HS-27A (cell line): ENCODE results near the gene ACTR6.
"Not testable (repeated sequence)": the region's sequence is repeated elsewhere in the genome, so short reads cannot be mapped to it uniquely, and the experiment has no call there.

ENCODE experiments used
- DNase-seq: peaks from one replicate; pipeline ENCODE4 v3.0.0-alpha.2; 2012; ENCODE audit warnings: low read depth, missing footprints

ACTR6 gene

DNA sequence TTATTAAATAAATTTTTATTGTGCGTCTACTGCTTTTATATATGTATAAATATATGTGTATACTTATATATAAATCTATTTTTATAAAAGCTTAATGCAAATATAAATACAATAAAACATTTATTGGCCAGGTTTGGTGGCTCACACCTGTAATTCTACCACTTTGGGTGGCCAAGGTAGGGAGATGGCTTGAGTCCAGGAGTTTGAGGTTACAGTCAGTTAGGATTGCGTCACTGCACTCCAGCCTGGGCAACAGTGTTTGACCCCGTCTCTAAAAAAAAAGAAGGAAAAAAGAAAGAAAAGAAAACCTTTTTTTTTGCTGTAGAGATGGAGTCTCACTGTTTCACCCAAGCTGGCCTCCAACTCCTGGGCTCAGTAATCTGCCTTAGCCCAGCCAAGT is 20.9 kb downstream of the ACTR6 start:
- no peak for DNase-seq

DNA sequence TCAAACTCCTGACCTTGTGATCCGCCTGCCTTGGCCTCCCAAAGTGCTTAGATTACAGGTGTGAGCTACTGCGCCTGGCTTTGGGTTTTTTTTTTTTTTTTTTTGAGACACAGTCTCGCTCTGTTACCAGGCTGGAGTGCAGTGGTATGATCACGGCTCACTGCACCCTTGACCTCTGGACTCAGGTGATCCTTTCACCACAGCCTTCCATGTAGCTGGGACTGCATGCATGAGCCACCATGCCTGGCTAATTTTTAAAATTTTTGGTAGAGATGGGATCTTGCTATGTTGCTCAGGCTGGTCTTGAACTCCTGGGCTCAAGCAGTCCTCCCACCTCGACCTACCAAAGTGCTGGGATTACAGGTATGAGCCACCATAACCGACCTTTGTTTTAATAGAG is 21.6 kb downstream of the ACTR6 start:
- not testable (repeated sequence) for DNase-seq

DNA sequence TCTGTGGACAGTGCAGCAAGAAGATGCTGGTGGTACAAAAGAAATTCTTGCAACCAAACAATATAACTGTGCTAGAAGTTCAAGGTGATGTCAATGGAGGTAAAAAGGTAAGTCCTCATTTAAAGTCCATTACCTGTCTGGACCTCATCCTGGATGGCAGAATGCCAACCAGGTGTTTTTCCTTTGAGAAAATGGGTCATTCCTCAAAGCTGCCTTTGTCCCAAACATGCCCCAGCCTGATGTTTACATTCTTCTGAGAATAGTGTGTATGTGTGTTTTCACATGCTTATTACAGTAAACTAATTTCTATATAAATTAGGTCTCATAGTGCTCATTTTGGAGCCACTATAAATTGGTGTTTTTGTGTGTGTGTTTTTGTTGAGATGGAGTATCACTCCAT is 24.9 kb downstream of the ACTR6 start:
- no peak for DNase-seq

DNA sequence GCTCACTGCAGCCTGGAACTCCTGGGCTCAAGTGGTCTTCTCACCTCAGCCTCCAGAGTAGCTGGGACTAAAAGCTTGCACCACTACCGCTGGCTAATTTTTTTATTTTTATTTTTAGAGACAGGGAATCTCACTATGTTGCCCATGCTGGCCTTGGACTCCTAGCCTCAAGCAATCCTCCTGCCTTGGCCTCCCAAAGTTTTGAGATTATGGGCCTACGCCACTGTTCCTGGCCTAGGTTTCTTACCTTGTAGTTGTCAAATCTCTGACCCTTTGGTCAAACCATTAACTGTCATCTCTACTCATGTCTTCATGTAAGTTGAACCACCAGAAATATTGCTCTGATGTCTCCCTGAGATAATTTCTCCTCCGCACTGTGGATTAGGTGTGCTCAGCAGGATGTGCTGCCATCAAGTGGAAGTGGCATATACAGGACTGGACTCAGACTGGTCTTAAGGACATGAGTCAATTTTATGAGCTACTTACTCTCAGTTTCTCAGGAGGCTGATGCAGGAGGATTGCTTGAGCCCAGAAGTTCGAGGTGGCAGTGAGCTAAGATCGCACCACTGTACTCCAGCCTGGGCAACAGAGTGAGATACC is 28.5 kb downstream of the ACTR6 start:
- DNase-seq = no peak

DNA sequence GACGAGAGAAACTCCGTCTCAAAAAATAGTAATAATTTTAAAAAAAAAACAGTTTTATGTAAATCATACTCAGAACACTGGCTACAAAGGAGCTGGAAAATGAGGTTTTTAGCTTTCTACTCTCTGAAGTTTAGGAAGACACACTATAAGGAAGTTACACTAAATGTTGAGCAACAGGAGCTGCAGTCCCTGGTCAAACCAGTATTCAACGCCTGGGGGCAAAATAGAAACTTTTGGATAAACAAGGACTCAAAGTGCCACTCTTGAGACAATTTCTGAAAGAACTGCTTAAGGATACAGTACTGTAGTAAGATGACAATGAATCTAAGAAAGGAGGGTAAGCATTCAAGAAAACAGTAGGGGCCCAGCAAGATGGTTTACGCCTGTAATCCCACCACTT is 29.3 kb downstream of the ACTR6 start:
- DNase-seq = no peak

DNA sequence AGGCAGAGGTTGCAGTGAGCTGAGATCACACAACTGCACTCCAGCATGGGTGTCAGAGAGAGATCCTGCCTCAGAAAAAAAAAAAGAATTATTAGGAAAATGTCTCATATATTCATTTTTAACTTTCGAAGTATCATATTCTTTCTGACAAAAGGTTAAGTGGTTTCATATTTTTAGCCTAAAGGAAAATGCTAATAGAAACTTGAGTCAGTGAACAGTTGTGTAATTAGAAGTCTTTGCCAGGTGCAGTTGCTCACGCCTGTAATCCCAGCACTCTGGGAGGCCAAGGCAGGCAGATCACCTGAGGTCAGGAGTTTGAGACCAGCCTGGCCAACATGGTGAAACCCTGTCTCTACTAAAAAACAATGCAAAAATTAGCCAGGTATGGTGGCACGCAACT is 31.3 kb downstream of the ACTR6 start:
- DNase-seq = not testable (repeated sequence)

DNA sequence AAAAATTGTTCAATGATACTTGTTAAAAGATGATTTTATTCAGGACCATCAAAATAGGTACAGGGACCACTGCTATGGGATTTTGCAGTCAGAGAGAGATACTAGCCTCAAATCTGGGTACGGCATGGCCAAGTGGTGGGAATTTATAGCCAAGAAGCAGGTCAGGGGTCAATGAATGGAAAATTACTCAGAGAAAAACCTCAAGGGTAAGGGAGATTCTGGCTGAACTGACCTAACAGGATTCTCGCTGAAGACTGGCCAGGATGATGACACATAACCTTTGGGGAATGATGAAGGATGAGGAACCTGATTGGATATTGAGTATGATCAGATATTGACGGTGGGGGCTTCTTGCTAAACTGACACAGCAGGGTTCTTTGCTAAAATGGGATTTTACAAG is 33.6 kb downstream of the ACTR6 start:
- peak; percentile 8 for DNase-seq

DNA sequence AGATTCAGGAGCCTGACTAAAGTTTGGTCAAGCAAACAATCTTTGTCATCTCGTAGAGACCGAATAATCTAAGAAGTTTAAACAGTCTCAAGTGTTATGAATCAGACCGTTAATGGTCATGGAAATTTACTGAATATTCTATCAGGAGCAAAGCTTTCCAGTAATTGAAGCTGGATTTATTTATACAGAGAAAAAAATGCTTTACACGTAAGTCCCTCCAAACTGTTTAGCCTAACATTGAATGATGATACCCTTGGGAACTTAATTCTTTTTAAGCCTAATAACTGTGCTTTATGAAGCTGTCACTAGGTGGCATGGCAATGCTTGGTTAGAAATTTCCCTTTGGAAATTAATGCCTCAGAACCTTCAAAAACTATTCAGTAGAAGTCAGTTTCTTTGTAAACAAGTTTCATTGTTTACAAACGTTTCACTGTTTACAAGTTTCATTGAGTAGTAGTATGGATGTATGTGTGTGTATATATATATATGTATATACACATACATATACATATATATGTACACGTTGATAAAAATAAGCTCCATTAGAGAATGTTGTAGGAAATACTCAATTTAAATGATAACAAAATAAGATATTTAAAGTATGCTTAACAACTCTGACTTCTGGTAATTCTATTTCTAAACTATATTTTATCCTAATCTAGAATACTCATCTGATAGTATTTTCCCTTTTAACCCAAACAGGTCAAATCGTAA is 34.1 kb downstream of the ACTR6 start:
- DNase-seq = peak; percentile 17

DNA sequence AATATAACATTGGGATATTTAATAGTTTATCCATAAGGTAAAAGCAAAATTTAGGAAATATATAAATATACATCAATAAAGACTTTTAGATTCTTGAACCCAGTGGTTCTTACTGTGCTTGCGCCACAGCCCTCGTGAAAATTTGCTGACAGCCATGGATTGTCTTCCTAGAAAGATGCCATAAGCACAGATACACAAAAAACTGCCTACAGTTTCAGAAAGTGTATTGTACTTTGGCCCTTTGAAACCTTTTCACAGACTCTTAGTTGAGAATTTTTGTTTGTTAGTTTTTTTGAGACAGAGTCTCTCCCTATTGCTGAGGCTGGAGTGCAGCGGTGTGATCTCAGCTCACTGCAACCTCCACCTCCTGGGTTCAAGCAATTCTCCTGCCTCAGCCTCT is 38.2 kb downstream of the ACTR6 start:
- no peak for DNase-seq

DNA sequence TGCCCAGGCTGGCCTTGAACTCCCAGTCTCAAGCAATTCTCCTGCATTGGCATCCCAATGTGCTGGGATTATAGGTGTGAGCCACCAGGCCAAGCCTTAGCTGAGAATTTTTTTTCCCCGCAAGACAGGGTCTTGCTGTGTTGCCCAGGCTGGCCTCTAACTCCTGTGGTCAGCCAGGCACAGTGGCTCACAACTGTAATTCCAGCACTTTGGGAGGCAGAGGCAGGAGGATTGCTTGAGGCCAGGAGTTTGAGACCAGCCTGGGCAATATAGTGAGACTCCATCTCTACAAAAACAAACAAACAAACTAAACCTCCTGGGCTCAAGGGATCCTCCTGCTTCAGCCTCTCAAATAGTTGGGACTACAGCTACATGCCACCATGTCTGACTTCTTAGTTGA is 39.0 kb downstream of the ACTR6 start:
- no peak for DNase-seq

DNA sequence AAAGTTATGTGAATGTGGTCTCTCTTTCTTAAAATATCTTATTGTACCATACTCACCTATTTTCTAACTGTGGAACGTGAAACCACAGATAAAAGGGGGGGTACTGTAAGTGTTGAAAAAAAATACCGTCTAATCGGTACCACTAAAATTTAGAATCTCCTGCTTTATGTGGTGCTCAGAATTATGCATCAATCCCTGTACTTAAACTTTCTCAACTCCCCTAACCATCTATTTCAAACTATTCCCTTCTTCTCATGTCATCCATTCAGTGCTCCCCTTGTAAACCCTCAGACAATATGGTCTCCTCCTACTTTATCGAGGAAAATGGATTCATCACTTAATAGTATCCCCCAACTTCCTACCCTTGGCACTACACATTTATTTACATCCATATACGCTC is 42.5 kb downstream of the ACTR6 start:
- DNase-seq = no peak

DNA sequence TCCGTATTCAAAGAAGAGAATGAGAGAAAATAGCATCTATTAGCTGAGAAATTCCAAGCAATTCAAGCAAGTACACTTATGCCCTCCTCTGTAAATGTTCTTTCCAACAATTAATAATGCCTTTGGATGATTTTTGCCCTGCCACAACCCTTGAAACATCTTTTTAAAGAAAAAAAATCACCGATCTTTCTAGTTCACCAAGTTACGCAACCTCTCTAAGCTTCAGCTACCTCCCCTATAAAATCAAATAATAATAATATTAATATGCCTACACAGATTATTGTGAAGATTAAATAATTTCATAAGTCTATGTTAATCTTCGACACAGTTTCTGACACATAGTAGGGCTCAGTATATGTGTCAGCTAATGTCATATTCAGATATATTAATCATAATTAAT is 47.1 kb downstream of the ACTR6 start:
- no peak for DNase-seq

DNA sequence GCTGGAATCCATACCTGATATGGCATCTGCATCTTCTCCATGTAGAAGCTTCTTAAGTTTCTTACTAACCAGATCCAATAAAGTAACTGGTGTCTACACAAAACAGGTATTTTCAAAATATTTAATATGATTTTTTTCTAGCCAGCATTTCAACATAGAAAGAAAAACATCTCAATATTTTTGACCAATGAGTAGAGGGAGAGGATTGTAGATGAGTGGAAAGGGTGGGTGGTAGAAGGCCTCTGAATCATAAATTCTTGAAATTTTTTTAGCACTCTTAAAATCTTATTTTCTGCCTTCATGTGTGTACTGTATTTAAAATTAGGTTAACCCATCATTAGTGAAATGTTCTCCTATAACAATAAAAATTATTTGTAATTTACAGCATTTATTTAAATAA is 48.3 kb downstream of the ACTR6 start:
- DNase-seq = no peak

DNA sequence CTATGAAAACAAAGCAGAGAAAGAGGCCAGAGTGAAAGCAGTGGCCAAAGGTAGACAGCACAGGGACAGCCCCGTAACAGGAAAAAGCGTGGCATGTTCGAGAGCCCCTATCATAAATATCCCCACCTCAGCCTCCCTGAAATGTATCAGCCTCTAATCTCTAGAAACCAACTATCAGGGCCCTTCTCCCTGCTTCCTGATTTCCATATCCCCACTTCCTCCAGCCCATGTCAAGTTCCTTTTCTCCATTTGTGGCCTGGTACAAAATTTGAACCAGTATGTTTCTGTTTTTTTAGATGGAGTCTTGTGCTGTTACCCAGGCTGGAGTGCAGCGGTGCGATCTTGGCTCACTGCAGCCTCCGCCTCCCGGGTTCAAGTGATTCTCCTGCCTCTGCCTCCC is 49.3 kb downstream of the ACTR6 start:
- no peak for DNase-seq

DNA sequence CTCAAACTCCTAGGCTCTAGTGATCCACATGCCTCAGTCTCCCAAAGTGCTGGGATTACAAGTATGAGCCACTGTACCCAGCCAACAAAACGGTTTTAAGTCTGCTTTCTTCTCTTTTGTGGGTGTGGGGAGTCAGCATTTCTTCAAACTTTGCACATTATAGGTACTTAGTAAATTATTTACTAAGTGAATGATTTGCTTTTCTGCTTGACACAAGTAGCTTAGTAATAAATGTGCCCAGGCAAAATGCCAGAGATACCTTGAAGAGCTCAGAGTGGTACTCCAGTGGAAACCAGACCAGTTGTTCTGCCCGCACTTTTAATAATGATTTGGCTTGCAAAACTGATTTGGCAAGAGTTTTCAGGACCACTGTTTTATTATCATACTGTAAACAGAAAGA is 51.3 kb downstream of the ACTR6 start:
- no peak for DNase-seq

DNA sequence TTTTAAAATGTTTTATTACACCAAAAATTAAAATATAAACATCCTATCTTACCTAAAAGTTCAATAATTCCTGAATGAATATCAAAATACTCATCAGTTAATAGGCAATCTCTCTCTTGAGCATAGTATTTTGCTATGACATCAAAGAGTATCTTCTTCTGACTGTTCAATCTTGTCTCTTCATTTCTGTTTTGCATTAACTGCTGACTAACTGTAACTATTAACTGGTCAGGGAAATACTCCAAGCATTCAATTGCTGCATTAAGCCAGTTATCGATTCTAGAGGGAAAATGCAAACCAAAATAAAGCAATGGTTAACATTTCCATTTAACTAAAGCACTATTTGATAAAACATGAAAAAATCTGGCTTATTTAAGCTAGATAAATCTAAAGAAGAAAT is 52.8 kb downstream of the ACTR6 start:
- no peak for DNase-seq

DNA sequence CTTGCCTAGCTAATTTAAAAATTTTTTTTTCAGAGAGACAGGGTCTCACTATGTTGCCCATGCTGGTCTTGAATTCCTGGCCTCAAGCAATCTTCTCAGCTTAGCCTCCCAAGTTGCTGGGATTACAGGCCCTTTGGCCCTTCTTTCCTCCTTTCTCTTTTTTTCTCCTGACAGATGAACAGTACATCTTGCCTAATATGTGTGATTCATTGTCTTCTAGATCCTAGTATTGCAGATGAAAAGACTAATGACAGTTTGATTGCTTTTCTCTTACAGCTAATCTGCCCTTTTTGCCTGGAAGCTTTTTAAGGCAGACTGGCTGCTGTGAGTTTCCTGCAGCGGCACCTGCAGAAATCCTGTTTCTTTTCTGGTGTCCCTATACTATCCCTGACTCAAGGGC is 54.3 kb downstream of the ACTR6 start:
- no peak for DNase-seq

DNA sequence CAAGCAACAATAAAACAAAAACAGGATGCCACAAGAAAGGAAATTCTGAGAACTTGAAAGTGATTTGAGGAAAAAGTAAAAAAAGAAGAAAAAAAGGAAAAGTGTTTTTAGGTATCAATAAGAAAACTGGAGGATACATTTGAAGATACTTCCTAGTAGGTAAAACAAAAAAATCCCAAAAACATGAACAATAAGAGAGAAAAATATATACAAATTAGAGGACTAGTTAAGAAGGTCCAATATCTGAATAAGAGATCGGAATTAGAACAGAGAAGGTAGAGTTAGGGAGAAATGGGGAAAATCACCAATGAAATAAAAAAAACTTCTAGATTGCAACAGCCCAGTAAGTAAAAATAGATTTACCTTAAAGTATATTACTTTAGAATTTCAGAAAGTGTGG is 57.5 kb downstream of the ACTR6 start:
- no peak for DNase-seq

DNA sequence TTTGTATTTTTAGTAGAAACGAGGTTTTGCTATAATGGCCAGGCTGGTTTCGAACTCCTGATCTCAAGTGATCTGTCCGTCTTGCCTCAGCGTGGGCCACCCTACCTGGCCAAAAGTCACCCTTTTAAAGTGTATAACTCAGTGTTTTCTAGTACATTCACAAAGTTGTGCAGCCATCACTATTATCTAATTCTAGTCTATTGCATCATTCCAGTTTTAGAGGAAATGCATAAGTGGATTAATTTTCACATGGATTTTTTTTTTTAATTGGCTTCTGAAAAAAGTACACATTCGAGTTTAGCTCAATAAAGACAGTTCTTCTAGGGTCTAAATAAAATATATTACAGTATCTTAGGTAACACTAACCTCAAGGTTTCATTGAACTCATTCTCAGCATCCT is 62.5 kb downstream of the ACTR6 start:
- no peak for DNase-seq

DNA sequence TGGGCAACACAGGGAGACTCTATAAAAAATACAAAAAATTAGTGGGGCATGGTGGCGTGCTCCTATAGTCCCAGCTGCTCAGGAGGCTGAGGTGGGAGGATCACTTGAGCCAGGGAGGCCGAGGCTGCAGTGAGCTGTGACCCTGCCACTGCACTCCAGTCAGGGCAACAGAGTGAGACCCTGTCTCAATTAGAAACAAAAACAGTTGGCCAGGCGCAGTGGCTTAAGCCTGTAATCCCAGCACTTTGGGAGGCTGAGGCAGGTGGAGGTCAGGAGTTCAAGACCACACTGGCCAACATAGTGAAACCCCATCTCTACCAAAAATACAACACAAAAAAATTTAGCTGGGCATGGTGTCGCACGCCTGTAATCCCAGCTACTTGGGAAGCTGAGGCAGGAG is 64.5 kb downstream of the ACTR6 start:
- not testable (repeated sequence) for DNase-seq

DNA sequence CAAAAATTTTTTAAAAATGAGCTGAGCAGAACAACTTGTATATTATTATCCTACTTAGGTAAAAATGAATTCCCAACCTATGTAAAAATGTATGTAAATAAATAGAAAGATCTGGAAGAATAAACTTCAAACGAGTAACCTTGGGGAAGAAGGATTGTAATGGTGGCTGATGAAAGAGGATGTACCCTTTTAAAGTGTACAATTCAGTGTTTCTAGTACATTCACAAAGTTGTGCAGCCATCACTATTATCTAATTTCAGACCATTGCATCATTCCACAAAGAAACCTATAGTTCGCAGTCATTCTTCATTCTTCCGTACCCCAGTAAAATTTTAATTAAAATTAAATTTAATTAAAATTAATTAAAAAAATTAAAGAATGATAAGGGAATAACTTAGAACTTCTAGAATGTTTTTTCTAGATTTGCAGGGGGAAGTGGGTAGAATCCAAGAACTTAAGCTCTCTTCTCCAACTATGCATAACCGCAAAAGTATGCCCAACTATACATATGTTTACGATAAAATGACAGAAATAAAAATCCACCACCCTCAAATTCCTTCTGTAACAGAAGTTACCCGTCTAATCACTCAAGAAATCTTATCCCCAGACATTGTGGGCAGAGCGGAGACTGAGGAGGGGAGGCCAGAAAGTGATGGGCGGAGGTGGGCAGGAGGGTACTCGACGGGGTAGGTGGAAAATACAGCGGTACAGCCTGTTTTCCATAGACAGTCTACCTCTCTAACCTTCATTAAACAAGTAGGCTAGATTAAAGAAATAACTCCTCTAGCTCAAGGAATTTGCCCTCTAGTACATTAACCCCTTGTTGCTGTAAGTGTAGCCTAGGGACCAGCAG is 65.3 kb downstream of the ACTR6 start:
- no peak for DNase-seq

DNA sequence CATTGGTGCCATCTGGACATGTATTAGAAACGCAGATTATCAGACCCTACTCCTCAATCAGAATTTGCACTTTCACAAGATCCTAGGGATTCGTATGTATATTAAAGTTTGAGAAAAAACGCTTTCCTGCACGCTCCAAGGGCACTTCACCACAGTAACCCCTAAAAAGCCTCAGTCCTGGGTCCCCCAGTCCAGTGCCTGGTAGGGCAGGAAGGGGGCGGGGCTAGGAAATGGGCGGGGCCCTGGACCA is 65.9 kb downstream of the ACTR6 start:
- no peak for DNase-seq

DNA sequence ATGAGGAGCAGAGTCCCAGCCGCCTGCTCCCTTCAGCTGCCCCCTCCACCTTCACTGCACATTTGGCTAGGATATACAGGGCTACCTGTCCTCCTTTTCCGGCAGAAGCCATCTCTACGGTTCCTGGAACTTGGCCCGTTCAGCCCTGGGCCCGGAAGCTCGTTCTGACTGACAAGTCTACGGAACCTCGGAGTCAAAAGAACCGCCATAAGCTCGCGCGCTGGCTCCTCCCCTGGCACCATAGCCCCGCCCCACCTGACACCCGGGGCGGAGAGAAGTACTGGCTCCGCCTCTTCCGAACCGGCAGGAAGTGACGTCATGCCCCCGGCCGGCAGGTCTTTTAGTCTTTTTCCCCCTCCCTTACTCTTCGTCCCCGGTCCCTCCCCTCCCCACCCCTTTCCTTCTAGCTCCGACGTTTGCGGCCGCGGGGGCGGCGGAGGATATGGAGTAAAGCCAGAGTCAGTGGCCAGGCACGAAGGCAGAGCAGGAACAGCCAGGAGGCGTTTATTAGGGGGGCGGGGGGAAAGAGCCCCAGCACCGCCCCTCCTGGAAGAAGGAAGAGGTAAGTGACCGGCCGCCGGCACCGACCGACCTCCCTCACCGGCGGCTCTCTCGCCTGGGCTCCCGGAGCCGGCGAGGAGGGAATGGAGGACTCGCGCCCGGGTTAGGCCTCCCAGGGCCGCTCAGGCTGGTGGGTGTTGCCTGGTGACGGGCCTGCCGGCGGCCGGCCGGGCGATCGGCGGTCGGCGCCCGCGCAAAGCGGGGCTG is 66.4 kb downstream of the ACTR6 start, which contains the start of the genes DEPDC4 and SCYL2:
Gene DEPDC4, minus strand, starts transcription at position 245 of the 768 bp plus-strand sequence. Its CDS starts 3 bp downstream, at position 242.
Gene SCYL2, plus strand, starts transcription at position 343 of the 768 bp plus-strand sequence. CDS start 15,794 bp downstream, outside the sequence.
- peak; percentile 90 for DNase-seq
